Osteoblast (primary cell): ENCODE data around the gene PTGDR2. TPM values are rescaled to one million over a fixed set of nuclear protein-coding genes. Genes with fewer than 3 reads are reported as not detected.

Source experiments
- DNase-seq: peaks from one replicate; pipeline ENCODE4 v3.0.0; 2011; ENCODE audit warnings: low spot score, mixed read lengths; ENCODE audit not compliant: insufficient read length; ENCODE audit errors: missing footprints
- H2AFZ ChIP-seq: 2 replicates; pipeline ENCODE4 v1.6.0; 2011; ENCODE audit warnings: mild to moderate bottlenecking, low read length
- H3K27ac ChIP-seq: 2 replicates; pipeline ENCODE4 v1.5.1; 2011; ENCODE audit warnings: mild to moderate bottlenecking, low read depth, low read length, moderate library complexity
- H3K27me3 ChIP-seq: 2 replicates; pipeline ENCODE4 v1.6.0; 2012; ENCODE audit warnings: mild to moderate bottlenecking, control low read depth, inconsistent platforms, low read length, moderate library complexity; ENCODE audit not compliant: insufficient read depth
- H3K36me3 ChIP-seq: 2 replicates; pipeline ENCODE4 v1.5.1; 2011; ENCODE audit warnings: mild to moderate bottlenecking, low read length, control low read depth, moderate library complexity; ENCODE audit not compliant: insufficient read depth
- H3K4me1 ChIP-seq: 2 replicates; pipeline ENCODE4 v1.5.1; 2011; ENCODE audit warnings: mild to moderate bottlenecking, low read length, control low read depth, moderate library complexity; ENCODE audit not compliant: insufficient read depth
- H3K4me2 ChIP-seq: 2 replicates; pipeline ENCODE4 v1.6.0; 2011; ENCODE audit warnings: mild to moderate bottlenecking, low read length; ENCODE audit not compliant: insufficient read depth
- H3K4me3 ChIP-seq: fragments of 200-600 bp; sonication (generic); 3 replicates; pipeline ENCODE4 v1.5.1; 2012; ENCODE audit warnings: mild to moderate bottlenecking, low read length, inconsistent platforms; ENCODE audit not compliant: insufficient read depth
- H3K79me2 ChIP-seq: 2 replicates; pipeline ENCODE4 v1.6.0; 2012; ENCODE audit warnings: mild to moderate bottlenecking, low read length, control low read depth, inconsistent platforms; ENCODE audit not compliant: insufficient read depth
- H3K9me3 ChIP-seq: 2 replicates; pipeline ENCODE4 v1.5.1; 2011; ENCODE audit warnings: low read depth, low read length, control low read depth
- H4K20me1 ChIP-seq: 2 replicates; pipeline ENCODE4 v1.6.0; 2012; ENCODE audit warnings: mild to moderate bottlenecking, low read length, control low read depth; ENCODE audit not compliant: insufficient read depth
- total RNA-seq: library from RNA; depleted of rRNA; stranded (reverse); fragments of >200 nt; gene quantifications from 2 replicates; pipeline ENCODE4 v1.2.3, GENCODE V29; 2012
- TF ChIP-seq, protein P1 (sequence below): IDR thresholded peaks from 2 replicates; pipeline ENCODE4 v1.5.1; 2011; ENCODE audit warnings: mild to moderate bottlenecking, low read depth, low read length, moderate library complexity; ENCODE audit errors: extremely low read depth

PTGDR2 gene
- total RNA-seq, 1 donor = not detected

DNA sequence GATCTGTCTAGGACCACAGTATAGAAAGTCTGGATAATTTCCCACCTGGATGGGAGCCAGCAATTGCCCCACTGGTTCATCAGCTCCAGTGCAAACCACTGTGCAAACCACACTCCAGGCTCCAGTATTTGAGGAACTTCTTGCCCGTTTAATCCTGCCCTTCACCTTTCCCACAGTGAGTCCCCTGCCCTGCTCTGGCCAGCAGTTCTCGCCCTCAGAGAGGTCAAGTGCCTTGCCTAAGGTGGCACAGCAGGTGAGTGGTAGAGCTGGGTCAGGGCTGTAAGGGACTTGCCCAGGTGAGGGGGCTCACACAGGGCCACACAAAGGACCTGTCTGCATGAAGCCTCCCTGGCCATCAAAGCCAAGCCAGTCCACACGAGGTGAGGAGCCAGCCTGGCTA lies 46.5 kb downstream of the PTGDR2 start:
- no peaks in the 10 kb centered on the region for H3K4me1 ChIP-seq
- H3K79me2 ChIP-seq = no peaks in the 10 kb centered on the region
- no peak overlapping the region for H3K27ac ChIP-seq
- H2AFZ ChIP-seq = no peak overlapping the region
- H3K9me3 ChIP-seq = no peaks in the 10 kb centered on the region
- no peak overlapping the region for H3K4me2 ChIP-seq
- no peak overlapping the region for H3K4me3 ChIP-seq
- peak; percentile 18 for DNase-seq
- no peaks in the 10 kb centered on the region for H3K27me3 ChIP-seq
- no peaks in the 10 kb centered on the region for H4K20me1 ChIP-seq
- H3K36me3 ChIP-seq = no peaks in the 10 kb centered on the region
- TF ChIP-seq, protein P1, sequence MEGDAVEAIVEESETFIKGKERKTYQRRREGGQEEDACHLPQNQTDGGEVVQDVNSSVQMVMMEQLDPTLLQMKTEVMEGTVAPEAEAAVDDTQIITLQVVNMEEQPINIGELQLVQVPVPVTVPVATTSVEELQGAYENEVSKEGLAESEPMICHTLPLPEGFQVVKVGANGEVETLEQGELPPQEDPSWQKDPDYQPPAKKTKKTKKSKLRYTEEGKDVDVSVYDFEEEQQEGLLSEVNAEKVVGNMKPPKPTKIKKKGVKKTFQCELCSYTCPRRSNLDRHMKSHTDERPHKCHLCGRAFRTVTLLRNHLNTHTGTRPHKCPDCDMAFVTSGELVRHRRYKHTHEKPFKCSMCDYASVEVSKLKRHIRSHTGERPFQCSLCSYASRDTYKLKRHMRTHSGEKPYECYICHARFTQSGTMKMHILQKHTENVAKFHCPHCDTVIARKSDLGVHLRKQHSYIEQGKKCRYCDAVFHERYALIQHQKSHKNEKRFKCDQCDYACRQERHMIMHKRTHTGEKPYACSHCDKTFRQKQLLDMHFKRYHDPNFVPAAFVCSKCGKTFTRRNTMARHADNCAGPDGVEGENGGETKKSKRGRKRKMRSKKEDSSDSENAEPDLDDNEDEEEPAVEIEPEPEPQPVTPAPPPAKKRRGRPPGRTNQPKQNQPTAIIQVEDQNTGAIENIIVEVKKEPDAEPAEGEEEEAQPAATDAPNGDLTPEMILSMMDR = no peak

GRCh38 chr11:60803273-60803936 lies 52.3 kb downstream of the PTGDR2 start:
- H3K9me3 ChIP-seq = no peaks in the 10 kb centered on the region
- TF ChIP-seq, protein P1 = no peak
- H3K4me3 ChIP-seq = no peak overlapping the region

GRCh38 chr11:60801194-60801593 lies 54.6 kb downstream of the PTGDR2 start:
- peak; percentile 21 for DNase-seq
- TF ChIP-seq, protein P1 = no peak
- Histone ChIP-seq H3K36me3 (no peaks in the 10 kb centered on the region), H4K20me1 (no peaks in the 10 kb centered on the region), H3K4me3 (no peak overlapping the region), H3K4me2 (no peak overlapping the region), H3K27ac (no peak overlapping the region), H3K4me1 (no peaks in the 10 kb centered on the region), H3K9me3 (no peaks in the 10 kb centered on the region), H3K27me3 (peaks cover 12% of the 10 kb centered on the region), H2AFZ (no peak overlapping the region), H3K79me2 (no peaks in the 10 kb centered on the region)

More at GRCh38 chr11:60803273-60803936, 52.3 kb downstream of the PTGDR2 start:
- Histone ChIP-seq H3K36me3 (no peaks in the 10 kb centered on the region), H3K27me3 (peaks cover 9% of the 10 kb centered on the region), H3K4me2 (no peak overlapping the region), H3K79me2 (no peaks in the 10 kb centered on the region), H4K20me1 (no peaks in the 10 kb centered on the region), H3K4me1 (no peaks in the 10 kb centered on the region), H2AFZ (no peak overlapping the region), H3K27ac (no peak overlapping the region)
- peak; percentile 19 for DNase-seq

Other genes with a start within 250 kb of the PTGDR2 start
- gene MS4A8, start 156.3 kb downstream of the PTGDR2 start, total RNA-seq = not detected in 2 replicates
- not detected in 2 replicates for gene MS4A18, start 131.2 kb downstream of the PTGDR2 start, total RNA-seq
- not detected in 2 replicates for gene MS4A15, start 99.1 kb downstream of the PTGDR2 start, total RNA-seq
- not detected in 2 replicates for gene MS4A10, start 70.6 kb downstream of the PTGDR2 start, total RNA-seq
- gene CCDC86, start 13.8 kb downstream of the PTGDR2 start, total RNA-seq = 6.2 and 7.4 TPM in 2 replicates
- under 0.01 and 0.36 TPM in 2 replicates for gene ZP1, start 11.6 kb upstream of the PTGDR2 start, total RNA-seq
- 39.8 and 46.0 TPM in 2 replicates for gene PRPF19, start 50.6 kb upstream of the PTGDR2 start, total RNA-seq
- gene TMEM109, start 58.2 kb upstream of the PTGDR2 start, total RNA-seq = 36.6 and 38.6 TPM in 2 replicates
- 12.1 and 19.5 TPM in 2 replicates for gene TMEM132A, start 68.5 kb upstream of the PTGDR2 start, total RNA-seq
- gene SLC15A3, start 96.2 kb upstream of the PTGDR2 start, total RNA-seq = 10.9 and 13.0 TPM in 2 replicates
- not detected in 2 replicates for gene CD6, start 115.7 kb upstream of the PTGDR2 start, total RNA-seq
- gene CD5, start 246.5 kb upstream of the PTGDR2 start, total RNA-seq = not detected in 2 replicates